ENCODE measurements around the gene PCSK7. TPM values are rescaled to one million over a fixed set of nuclear protein-coding genes. Genes with fewer than 3 reads are reported as not detected.

The PCSK7 gene
- total and polyA plus RNA-seq, 10 of the 15 experiments (the other 5 are each of a cell fraction or from before 2014, with no cell fraction given) = 5.5 to 81.5 (median 51.6) TPM

GRCh38 chr11:117178210-117179034 lies 53.5 kb downstream of the PCSK7 start, which contains the start of gene SIDT2 (continued):
- TF ChIP-seq, protein P1, sequence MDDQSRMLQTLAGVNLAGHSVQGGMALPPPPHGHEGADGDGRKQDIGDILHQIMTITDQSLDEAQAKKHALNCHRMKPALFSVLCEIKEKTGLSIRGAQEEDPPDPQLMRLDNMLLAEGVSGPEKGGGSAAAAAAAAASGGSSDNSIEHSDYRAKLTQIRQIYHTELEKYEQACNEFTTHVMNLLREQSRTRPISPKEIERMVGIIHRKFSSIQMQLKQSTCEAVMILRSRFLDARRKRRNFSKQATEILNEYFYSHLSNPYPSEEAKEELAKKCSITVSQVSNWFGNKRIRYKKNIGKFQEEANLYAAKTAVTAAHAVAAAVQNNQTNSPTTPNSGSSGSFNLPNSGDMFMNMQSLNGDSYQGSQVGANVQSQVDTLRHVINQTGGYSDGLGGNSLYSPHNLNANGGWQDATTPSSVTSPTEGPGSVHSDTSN (IDR thresholded peaks at IDR 0.05; ENCODE audit: insufficient replicate concordance, low read depth, low read length) = no peak
- TF ChIP-seq RELA (IDR thresholded peaks at IDR 0.05; ENCODE audit: borderline replicate concordance, partially characterized antibody) (no peak), PAX8 (IDR thresholded peaks at IDR 0.05) (0 out of 2 replicates have a peak, but pooled peaks have one; percentile 17), ATF3 (IDR thresholded peaks at IDR 0.05; ENCODE audit: borderline replicate concordance, extremely low read depth, low read depth, low read length) (no peak), KAT2A (conservative IDR thresholded peaks at IDR 0.05; ENCODE audit: control insufficient read depth, low read depth, low read length) (no peak), BCL11A (IDR thresholded peaks at IDR 0.05; ENCODE audit: low read depth, low read length) (no peak), TARDBP (IDR thresholded peaks at IDR 0.05; ENCODE audit: borderline replicate concordance) (no peak), HDGF (IDR thresholded peaks at IDR 0.05) (peak; percentile 76; the same call in 1 of the 2 replicates), PML (IDR thresholded peaks at IDR 0.05; ENCODE audit: low read length) (no peak), FOS (IDR thresholded peaks at IDR 0.05; ENCODE audit: borderline replicate concordance, extremely low read depth, insufficient read length) (no peak), SKIL (IDR thresholded peaks at IDR 0.05; ENCODE audit: low read depth, poor library complexity, severe bottlenecking) (peak; percentile 34), MTA3 (IDR thresholded peaks at IDR 0.05; ENCODE audit: borderline replicate concordance, low read length) (no peak), IKZF1 (conservative IDR thresholded peaks at IDR 0.05) (peak; percentile 80), CREB1 (IDR thresholded peaks at IDR 0.05; ENCODE audit: low read depth) (peak; percentile 92), IRF4 (IDR thresholded peaks at IDR 0.05; ENCODE audit: low read depth, low read length) (0 out of 2 replicates have a peak, but pooled peaks have one; percentile 38), SRF (IDR thresholded peaks at IDR 0.05; ENCODE audit: low read depth in 2 of 2, low read length in 2 of 2) (no peak)
- TF ChIP-seq, protein P2, sequence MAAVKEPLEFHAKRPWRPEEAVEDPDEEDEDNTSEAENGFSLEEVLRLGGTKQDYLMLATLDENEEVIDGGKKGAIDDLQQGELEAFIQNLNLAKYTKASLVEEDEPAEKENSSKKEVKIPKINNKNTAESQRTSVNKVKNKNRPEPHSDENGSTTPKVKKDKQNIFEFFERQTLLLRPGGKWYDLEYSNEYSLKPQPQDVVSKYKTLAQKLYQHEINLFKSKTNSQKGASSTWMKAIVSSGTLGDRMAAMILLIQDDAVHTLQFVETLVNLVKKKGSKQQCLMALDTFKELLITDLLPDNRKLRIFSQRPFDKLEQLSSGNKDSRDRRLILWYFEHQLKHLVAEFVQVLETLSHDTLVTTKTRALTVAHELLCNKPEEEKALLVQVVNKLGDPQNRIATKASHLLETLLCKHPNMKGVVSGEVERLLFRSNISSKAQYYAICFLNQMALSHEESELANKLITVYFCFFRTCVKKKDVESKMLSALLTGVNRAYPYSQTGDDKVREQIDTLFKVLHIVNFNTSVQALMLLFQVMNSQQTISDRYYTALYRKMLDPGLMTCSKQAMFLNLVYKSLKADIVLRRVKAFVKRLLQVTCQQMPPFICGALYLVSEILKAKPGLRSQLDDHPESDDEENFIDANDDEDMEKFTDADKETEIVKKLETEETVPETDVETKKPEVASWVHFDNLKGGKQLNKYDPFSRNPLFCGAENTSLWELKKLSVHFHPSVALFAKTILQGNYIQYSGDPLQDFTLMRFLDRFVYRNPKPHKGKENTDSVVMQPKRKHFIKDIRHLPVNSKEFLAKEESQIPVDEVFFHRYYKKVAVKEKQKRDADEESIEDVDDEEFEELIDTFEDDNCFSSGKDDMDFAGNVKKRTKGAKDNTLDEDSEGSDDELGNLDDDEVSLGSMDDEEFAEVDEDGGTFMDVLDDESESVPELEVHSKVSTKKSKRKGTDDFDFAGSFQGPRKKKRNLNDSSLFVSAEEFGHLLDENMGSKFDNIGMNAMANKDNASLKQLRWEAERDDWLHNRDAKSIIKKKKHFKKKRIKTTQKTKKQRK (IDR thresholded peaks at IDR 0.05; ENCODE audit: low read depth, low read length) = no peak
- TF ChIP-seq, protein P3, sequence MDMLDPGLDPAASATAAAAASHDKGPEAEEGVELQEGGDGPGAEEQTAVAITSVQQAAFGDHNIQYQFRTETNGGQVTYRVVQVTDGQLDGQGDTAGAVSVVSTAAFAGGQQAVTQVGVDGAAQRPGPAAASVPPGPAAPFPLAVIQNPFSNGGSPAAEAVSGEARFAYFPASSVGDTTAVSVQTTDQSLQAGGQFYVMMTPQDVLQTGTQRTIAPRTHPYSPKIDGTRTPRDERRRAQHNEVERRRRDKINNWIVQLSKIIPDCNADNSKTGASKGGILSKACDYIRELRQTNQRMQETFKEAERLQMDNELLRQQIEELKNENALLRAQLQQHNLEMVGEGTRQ (IDR thresholded peaks at IDR 0.05; ENCODE audit: borderline replicate concordance, low read depth, low read length) = no peak; the same call in 1 of the 2 replicates

All from GM12878 (cell line).